Stromal cell of bone marrow (primary cell): ENCODE data around the gene ZSCAN4.

ENCODE experiments used
- DNase-seq: peaks from one replicate; pipeline ENCODE4 v3.0.0-alpha.2; 2012; ENCODE audit warnings: low read depth

Gene ZSCAN4, protein sequence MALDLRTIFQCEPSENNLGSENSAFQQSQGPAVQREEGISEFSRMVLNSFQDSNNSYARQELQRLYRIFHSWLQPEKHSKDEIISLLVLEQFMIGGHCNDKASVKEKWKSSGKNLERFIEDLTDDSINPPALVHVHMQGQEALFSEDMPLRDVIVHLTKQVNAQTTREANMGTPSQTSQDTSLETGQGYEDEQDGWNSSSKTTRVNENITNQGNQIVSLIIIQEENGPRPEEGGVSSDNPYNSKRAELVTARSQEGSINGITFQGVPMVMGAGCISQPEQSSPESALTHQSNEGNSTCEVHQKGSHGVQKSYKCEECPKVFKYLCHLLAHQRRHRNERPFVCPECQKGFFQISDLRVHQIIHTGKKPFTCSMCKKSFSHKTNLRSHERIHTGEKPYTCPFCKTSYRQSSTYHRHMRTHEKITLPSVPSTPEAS

GRCh38 chr19:57668635-57669034 is at the start of gene ZSCAN4:
Gene ZSCAN4, plus strand, starts transcription at chr19:57668935. Its CDS starts 7,211 bp downstream, at chr19:57676146.
- DNase-seq, result no peak

DNA sequence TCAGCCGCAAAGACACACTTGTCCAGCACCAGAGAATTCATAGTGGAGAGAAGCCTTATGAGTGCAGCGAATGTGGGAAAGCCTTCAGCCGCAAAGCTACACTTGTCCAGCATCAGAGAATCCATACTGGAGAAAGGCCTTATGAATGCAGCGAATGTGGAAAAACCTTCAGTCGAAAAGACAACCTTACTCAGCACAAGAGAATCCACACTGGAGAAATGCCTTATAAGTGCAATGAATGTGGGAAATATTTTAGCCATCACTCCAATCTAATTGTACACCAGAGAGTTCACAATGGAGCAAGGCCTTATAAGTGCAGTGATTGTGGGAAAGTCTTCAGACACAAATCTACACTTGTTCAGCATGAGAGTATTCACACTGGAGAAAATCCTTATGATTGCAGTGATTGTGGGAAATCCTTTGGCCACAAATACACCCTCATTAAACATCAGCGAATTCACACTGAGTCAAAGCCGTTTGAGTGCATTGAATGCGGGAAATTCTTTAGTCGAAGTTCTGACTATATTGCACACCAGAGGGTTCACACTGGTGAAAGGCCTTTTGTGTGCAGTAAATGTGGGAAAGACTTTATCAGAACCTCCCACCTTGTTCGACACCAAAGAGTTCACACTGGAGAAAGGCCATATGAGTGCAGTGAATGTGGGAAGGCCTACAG is 47.9 kb upstream of the ZSCAN4 start:
- DNase-seq, result no peak

- no peak for DNase-seq
These were observed 45.6 kb upstream of the ZSCAN4 start for GRCh38 chr19:57623091-57623490.

GRCh38 chr19:57632987-57633831 is 35.5 kb upstream of the ZSCAN4 start, which contains the start of gene ZNF211:
Gene ZNF211, plus strand, starts transcription at chr19:57633168. Its CDS starts 179 bp downstream, at chr19:57633347.
- peak; percentile 93 for DNase-seq

DNA sequence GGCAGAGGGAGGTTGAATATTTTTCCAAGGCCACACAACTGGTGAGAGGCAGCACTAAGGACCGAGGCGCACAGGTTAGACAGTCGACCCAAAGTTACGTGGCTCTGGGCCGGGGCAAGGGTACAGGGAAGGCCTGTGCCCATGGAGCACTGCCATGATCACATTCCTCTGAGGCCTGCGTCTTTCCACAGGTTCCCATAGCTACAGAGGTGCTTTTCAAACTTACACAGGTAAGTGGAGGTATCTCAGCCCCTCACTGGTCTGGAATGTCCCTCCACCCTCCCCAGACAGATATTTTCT is 35.0 kb upstream of the ZSCAN4 start:
- no peak for DNase-seq

DNA sequence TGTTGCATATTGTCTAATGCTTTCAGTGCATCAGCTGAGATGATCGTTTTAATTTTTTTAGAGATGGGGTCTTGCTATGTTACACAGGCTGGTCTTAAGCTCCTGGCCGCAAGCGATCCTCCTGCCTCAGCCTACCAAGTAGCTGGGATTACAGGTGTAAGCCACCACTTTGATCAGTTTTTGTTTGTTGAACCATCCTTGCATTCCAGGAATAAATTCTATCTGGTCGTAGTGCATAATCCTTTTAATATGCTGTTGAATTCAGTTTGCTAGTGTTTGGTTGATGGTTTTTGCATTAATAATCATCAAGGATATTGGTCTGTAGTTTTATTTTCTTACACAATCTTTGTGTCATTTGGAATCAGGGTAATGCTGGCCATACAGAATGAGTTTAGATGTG is 31.4 kb upstream of the ZSCAN4 start:
- DNase-seq, result no peak

GRCh38 chr19:57641715-57642234 is 27.0 kb upstream of the ZSCAN4 start:
- DNase-seq, result no peak

DNA sequence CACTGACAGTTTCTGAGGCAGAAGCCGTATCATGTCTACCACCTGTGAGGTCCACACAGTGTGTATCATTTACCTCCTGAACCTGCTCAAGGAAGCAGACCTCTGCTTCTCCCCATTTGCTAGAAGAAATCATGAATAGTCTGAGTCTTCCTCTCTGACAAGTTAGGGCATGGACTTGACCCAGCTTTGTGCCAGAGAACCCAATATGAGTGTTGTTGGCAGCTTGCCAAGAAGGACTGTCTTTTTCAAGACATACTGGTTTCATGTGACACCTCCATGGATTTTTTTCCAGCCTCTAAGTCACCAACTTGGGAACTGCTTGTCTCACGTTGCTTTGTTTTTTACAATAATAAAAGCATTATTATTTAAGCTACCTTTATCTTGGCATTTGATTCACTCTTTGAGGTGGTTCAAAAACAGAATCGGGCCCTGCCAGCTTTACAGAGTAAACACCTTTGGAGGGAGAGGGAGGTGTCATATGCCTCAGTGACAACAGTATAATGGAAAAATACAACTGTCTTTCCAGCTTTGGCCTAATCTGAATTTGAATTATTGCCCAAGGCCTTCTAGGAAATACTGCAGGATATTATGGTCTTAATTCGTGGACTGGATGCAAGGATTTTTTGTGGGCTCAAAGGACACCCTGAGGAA is 26.2 kb upstream of the ZSCAN4 start:
- DNase-seq, result no peak

DNA sequence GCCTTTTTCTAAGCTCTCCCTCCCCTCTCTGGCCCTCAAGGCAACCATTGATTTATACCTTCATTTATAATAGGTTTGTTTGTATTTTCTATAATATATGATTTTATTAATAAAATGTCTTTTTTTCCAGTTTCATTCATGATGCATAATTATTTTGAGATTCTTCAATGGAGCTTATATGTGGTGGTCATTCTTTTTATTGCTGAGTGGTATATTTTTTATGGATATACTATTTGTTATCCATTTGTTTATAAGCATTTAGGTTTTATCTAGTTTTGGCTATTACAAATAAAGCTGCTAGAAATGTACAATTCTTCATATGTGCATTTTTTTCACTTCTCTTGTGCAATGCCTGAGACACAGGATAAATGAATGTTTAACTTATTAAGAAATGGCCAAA is 25.0 kb upstream of the ZSCAN4 start:
- DNase-seq, result no peak

GRCh38 chr19:57648331-57649003 is 20.3 kb upstream of the ZSCAN4 start:
- DNase-seq, result no peak

DNA sequence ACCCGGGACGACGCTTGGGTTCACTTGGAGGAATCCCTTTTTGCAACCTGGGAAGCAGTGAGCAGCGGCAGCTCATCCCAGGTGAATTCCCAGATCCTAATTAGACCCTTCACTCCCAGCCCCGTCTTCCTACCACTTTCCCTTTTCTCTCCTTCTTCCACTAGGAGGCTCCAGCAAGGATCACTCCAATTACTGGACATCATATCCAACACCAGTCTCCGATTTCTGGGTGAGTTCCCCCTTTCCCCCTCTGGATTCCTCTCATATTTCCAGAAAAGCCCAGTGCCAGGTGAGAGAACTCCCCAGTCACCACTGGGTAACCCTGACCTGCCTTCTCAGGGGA is 17.1 kb upstream of the ZSCAN4 start:
- no peak for DNase-seq

DNA sequence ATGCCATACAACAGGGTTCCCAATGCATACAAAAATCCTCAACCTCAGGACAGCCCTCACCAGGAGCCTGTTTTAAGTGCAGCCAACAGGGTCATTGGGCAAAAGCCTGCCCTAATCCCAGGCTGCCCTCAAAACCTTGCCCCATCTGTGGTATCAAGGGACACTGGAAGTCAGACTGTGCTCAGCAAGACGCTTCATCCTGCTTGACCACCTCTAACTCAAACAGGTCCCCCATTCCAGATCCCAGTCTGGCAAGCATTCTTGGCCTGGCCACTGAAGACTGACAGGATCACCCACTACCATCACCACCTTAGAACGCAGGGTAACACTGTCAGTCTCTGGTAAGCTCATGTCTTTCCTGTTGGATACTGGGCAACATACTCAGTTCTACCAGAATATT is 15.0 kb upstream of the ZSCAN4 start:
- no peak for DNase-seq

DNA sequence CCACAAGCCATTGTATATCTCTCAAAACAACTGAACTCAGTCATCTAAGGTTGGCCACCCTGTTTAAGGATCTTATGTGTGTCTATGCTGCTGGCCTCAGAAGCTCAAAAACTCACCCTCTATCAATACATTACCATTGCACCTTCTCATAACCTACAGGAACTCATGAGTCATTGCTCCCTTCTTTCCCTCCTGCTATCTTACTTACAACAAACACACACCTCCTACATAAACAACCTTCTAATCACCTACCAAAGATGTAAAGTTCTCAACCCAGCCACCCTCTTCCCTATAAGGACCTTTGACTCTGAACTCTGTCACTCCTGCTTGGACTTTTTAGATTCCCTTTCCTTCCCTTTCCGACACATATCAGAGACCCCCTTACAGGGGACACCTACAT is 13.3 kb upstream of the ZSCAN4 start:
- no peak for DNase-seq

DNA sequence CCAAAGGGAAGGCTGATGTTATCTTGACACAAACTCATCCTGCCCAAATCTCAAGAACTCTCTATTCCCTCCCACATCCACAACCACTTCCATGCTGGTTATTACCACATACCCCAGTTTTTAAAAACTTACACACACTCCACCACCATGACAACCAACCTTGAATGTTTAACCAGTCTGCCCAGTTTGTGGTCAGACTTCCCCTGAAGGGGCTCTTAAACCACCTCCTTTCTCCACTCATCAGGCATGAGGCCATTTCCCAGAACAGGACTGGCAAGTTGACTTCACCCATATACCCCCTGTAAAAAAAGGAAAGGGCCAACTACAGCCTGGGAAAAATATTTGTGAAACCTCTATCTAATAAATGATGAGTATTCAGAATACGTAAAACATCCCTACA is 12.4 kb upstream of the ZSCAN4 start:
- DNase-seq, result no peak

DNA sequence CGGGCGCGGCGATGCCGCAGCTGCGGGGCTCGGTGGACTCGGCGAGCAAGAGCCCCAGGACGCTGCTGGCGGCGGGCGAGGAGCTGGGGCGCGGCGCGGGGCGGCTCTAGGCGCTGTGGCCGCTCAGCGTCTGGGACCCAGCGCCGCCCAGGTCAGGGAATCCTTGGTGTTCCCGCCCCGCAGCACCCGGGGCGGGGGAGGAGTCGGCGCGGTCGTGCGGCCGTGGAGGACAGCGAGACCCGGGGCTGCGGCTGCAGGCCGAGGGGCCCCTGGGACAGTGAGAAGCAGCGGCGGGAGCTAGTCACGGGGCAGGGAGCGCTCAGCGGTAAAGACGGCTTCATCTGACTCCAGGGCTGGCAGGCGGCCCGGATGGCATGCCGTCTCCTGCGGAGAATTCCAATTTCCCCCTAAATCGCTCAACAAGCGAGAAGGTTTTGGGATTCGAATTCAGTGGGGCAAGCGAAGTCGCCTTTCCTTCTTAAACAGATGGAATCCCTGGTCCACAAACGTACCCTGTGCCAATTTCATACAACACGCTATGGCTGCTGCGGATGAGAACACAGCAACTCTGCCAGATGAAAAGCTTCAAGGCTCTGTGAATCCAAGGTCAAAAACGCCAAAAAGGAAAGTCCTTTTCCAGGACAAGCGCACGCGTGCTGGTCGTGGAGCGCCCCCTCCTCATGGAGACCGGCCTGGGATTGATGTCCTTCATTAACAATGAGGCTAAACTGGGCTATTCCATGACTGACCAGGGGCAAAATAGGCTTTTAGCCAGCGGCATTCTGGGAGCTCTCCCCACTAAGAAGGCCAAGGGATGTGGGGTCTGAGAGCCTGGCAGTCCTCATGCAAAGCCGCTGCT is 4.2 kb upstream of the ZSCAN4 start:
- peak; percentile 36 for DNase-seq

DNA sequence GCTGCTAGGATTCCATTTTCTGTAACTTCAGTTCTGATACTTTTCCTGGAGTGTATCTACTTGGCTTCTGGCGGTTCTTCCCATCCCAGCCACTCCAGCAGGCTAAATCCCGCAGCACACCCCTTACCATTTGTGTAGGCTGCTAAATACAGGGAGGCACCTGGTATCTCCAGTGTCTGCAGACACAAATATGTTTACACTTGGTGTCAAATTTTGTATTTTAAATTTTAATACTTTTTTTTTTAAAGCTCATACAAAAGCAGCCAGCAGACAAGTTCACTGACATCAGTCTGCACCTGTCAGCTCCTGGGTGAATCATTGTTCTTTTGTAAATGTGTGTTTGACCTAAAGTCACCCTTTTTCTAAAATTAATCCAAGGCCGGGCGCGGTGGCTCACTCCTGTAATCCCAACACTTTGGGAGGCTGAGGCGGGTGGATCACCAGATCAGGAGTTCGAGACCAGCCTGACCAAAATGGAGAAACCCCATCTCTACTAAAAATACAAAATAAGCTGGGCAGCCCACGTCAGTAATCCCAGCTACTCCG is 3.4 kb upstream of the ZSCAN4 start:
- no peak for DNase-seq

- DNase-seq, result no peak
These were observed 1.5 kb upstream of the ZSCAN4 start for GRCh38 chr19:57667228-57667627.

- no peak for DNase-seq
These were observed 2.6 kb downstream of the ZSCAN4 start for GRCh38 chr19:57671124-57671895.

GRCh38 chr19:57672466-57672865 is 3.7 kb downstream of the ZSCAN4 start:
- no peak for DNase-seq
